CD1c-positive myeloid dendritic cell (primary cell): ENCODE measurements around the gene FAM180A.
"Not testable (repeated sequence)": the region's sequence is repeated elsewhere in the genome, so short reads cannot be mapped to it uniquely, and the experiment has no call there.

Experiments used
- DNase-seq: peaks from one replicate; pipeline ENCODE4 v3.0.0-alpha.2; 2016; ENCODE audit errors: extremely low spot score

Gene FAM180A

DNA sequence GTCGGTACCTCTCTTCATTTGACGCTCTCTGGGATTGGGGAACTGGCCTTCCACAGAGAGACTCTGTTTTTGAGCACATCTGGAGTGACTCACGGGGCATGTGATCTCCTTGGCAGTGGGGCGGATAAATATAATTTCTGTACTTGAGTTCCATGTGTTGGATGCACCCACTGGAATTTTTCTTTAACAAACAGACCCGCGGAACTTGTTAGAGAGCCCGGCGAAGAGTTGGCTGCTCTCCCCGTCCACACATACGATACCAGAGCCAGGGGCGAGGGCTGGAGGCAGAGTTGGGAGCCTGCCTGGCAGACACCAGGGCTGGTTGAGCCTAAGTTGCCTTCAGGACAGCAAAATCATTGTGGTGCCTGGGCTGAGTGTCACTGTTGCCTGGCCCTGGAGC is at the start of gene FAM180A:
Gene FAM180A (minus strand): TSS at position 44 of the 400 bp plus-strand sequence. CDS start 233 bp downstream, outside the sequence.
- DNase-seq, result no peak

DNA sequence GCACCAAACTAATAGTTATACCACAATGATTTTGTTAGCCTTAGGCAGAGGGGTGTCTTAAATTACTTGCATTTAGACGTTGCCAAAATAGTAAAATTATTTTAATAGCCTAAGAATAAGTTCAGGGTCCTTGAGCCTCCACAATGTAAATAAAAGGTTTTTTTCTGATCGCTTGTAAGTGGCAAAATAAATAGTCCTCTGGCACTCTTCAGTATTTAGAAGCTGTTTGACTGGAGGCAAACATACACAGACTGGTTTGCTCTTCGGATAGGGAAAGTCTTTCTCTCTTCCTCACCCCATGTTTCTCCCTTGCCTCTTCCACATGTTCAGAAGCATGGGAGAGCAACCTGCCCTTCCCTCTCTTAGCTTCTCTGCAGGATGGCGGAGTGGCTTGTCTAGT is 49.5 kb upstream of the FAM180A start:
- DNase-seq, result no peak

DNA sequence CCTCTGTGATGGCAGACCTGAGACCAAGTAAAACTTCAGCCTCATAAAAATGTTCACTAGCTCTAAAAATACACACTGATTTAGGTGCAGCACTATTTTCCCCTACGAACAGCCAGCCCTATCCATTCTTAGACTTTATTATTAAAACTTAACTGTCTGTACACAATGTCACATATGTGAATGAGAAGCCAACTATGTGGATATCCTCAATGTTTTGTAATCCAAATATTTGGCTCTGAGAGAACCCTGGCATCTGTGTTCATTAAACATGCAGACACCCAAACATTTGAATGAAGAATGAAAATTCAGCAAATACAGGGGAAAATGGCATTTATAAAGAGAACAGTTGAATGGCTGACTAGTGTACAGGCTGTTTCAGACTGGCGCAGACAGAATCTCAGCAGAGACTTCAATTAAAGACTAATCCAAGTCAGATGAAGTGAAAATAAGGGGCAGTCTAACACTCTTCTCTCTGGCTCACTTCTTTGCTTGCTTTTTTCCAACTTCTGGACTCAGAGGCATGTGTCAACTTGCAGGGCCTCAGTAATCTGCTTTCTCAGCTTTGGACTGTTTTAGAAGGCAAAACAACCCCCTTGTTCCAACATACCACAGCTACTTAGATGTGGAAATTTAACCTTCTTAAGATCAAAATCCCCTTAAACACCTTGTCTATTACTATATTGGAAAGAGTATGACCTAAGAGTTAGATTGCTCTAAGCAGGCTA is 47.4 kb upstream of the FAM180A start:
- no peak for DNase-seq

- DNase-seq, result no peak
These were observed 45.2 kb upstream of the FAM180A start for GRCh38 chr7:135793841-135794240.

GRCh38 chr7:135792866-135793265 is 44.3 kb upstream of the FAM180A start:
- no peak for DNase-seq

DNA sequence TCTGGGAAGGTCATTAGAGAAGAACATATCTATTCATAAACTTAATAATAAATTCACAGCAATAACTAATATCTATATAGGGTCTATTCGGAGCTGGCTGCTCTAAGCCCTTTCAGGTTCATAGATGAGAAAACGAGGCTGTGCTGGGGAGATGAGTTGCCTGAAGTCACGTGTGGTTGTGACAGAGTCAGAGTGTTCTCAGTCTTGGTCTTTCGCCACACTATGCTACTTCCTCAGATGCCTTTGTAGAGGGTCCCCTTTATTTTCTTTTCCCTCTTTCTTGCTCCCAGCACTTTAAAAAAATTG is 43.7 kb upstream of the FAM180A start:
- peak; percentile 9 for DNase-seq

- DNase-seq, result no peak
These were observed 43.1 kb upstream of the FAM180A start for GRCh38 chr7:135791543-135792362.

GRCh38 chr7:135790371-135790977 is 41.9 kb upstream of the FAM180A start:
- no peak for DNase-seq

DNA sequence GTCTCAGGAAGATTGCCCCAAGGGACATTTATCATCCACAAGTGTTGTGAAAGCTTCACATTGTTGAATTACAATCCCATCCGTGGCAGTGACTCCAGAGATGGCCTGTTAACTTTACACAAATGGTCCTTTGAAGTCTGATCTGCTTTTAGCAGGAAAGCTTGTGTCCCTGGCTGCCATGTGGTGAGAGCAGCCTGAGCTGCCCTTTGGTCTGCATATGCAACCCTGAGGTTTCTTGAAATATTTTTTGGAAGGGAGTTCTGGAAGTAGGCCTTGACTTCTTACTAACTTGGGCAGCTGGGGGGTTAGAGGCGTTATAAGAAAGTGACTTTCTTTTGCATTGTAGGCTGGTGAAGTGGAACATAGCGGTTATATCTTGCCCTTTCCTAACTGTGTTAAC is 41.3 kb upstream of the FAM180A start:
- no peak for DNase-seq

DNA sequence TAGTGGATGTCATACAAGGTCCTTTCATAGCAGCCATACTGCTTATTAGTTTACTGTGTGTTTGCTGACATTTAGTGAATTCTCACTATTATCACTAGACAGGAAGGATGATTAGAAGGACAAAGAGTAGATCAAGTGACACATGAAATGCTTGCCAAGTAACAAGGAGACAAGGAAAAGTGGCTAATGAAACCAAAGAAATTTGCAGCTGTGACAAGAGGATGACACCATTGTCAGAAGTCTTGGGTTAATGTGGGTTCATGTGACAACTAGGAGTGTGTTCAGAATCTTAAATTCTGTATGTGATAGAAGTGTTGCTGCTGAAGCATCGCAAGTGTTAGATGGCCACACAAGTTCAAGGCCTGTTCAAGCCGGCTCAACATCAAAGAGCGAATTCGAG is 40.8 kb upstream of the FAM180A start:
- no peak for DNase-seq

DNA sequence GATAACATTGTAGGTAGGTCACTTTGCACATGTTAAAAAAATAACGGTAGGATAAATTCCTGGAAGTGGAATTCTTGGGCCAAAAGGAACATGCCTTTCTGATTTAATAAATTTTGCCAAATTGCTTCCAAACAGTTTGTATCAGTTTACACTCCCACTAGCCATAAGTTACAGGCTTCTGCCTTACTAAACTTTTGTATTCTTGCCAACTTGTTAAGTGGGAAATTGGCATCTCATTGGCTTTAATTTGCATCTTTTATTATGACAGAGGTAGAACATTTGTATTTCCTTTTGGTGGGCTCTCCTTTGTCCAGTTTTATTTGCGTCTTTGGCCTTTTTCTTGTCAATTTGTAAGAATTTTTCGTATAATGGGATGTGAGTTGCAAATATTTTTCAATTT is 38.3 kb upstream of the FAM180A start:
- DNase-seq, result no peak

DNA sequence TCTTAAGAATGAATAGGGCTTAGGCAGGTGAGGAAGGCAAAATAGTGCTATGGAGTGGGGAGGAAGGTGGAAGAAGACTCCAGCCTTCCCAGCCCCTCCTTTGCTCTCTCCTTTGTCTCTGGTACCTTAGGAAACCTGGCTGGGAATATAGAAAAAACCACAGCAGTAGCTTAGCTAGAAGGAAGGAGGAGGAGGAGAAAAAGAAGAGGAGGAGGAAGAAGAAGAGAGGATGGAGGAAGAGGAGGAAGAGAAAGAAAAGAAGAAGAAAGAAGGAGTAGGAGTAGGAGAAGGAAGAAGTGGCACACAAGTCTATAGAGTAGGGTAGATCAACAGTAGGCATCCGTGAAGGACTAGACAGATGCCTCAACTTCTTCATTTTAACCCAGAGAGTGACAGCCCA is 36.5 kb upstream of the FAM180A start:
- no peak for DNase-seq

- no peak for DNase-seq
These were observed 35.4 kb upstream of the FAM180A start for GRCh38 chr7:135784013-135784412.

DNA sequence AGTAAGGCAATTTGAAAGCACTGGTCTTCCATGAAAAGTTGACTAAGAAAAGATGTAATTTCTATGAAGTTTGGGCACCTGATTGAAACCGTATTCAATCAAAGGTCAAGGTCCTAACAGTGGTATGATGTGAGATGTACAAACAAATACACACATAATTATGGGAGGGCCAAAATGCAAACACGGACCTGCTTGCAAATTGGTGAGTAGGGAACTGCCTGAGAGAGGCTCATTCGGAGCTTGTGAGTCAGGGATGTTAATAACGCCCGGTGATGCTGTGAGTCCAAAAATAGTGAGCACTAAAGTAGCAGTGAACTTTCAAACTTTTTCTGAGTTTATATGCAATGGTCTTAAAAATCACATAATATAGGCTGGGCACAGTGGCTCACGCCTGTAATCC is 34.2 kb upstream of the FAM180A start:
- no peak for DNase-seq

DNA sequence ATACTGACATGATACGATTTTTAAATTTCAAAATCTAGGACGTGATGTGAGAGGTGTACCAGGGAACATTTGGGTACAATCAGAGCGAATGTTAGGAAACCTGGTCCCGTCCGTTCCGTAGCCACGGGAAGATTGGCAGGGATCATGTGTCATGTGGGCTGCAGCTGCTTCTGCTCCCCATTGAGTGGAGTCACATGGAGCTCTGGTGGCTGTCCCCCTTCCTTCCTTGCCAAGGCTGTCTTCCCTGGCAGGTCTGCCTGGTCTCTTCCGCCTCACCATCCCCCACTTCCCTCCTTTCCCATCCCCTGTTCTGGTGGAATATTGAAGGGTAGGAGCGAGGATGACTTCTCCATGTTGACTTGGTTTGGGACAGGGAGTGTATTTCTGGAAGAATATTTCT is 33.8 kb upstream of the FAM180A start:
- no peak for DNase-seq

- no peak for DNase-seq
These were observed 29.2 kb upstream of the FAM180A start for GRCh38 chr7:135777626-135778398.

- not testable (repeated sequence) for DNase-seq
These were observed 27.3 kb upstream of the FAM180A start for GRCh38 chr7:135775915-135776314.

- DNase-seq, result no peak
These were observed 26.6 kb upstream of the FAM180A start for GRCh38 chr7:135775230-135775629.

GRCh38 chr7:135774284-135774683 is 25.7 kb upstream of the FAM180A start:
- DNase-seq, result no peak

DNA sequence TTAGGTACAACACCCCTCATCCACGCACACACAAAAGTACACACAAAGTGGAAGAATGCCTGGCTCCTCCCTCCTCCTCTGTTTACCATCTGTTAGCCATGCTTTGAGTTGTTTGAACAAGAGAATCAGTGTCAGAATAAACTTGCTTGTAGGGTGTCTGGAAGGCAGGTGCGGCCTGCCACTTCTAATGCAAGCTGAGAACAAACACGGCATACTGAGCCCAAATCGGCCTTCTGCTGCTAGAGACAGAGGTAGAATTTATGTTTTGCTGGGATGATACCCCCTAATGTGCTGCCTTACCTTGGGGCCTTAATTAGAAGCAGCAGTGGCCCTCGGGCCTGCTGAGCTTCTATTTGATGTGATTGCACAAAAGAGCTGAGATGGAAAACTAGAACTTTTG is 24.9 kb upstream of the FAM180A start:
- no peak for DNase-seq

DNA sequence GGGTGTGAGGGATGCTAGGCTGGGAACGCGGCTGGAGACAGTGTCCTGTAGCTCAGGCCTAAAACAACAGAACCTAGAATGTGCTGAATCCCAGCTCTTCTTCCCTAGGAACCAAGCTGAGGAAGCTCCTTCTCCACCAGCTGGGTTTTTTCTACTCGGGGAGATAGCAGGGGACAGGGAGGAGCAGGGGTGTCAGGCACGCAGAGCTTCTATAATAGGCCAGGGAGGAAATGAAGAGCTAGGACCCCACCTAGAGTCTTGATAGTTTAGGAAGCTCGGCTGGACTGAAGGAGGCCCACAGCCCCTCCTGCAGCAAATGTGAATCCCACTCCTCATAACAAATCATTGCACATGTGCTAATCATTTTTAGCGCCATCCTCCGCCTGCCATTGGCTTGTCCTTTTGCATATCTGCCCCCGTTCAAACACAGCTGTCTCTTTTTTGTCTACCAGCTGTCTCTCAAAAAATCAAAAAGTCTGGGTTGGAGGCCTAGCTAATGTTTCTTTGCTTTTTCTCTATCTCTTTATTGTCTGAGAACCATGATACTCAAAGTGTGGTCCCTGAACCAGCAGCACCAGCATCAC is 24.1 kb upstream of the FAM180A start:
- DNase-seq, result no peak
